GM23248 (cell line): ENCODE results near the gene NOXA1. TPM values are rescaled to one million over a fixed set of nuclear protein-coding genes. Genes with fewer than 3 reads are reported as not detected.

Source experiments
- DNase-seq: peaks from one replicate; pipeline ENCODE4 v3.0.0-alpha.2; 2015
- H2AFZ ChIP-seq: fragments of 200-600 bp; sonication (generic); 2 replicates; pipeline ENCODE4 v1.6.1; 2016; ENCODE audit warnings: antibody characterized with exemption
- H3F3A ChIP-seq: fragments of 200-600 bp; sonication (generic); 2 replicates; pipeline ENCODE4 v1.6.1; 2016; ENCODE audit warnings: mild to moderate bottlenecking, antibody characterized with exemption, mixed run types; ENCODE audit not compliant: insufficient read depth
- H3K27ac ChIP-seq: fragments of 200-600 bp; sonication (generic); 2 replicates; pipeline ENCODE4 v1.5.1; 2016; ENCODE audit warnings: mild to moderate bottlenecking
- H3K27me3 ChIP-seq: fragments of 200-600 bp; sonication (generic); replicated peaks from 2 replicates; pipeline ENCODE4 v1.6.1; 2016; ENCODE audit warnings: mild to moderate bottlenecking; ENCODE audit not compliant: insufficient read depth
- H3K36me3 ChIP-seq: fragments of 200-600 bp; sonication (generic); 2 replicates; pipeline ENCODE4 v1.6.1; 2016; ENCODE audit warnings: low read depth, mild to moderate bottlenecking
- H3K4me1 ChIP-seq: fragments of 200-600 bp; sonication (generic); 2 replicates; pipeline ENCODE4 v1.6.1; 2016; ENCODE audit warnings: mild to moderate bottlenecking; ENCODE audit not compliant: insufficient read depth
- H3K4me2 ChIP-seq: fragments of 200-600 bp; sonication (generic); one replicate; pipeline ENCODE4 v1.6.1; 2016; ENCODE audit warnings: mild to moderate bottlenecking; ENCODE audit not compliant: unreplicated experiment
- H3K4me3 ChIP-seq: fragments of 200-600 bp; sonication (generic); 2 replicates; pipeline ENCODE4 v1.5.1; 2016; ENCODE audit warnings: mild to moderate bottlenecking
- H3K79me2 ChIP-seq: fragments of 200-600 bp; sonication (generic); 2 replicates; pipeline ENCODE4 v1.6.1; 2016; ENCODE audit warnings: mild to moderate bottlenecking; ENCODE audit not compliant: insufficient read depth
- H3K9ac ChIP-seq: fragments of 200-600 bp; sonication (generic); 2 replicates; pipeline ENCODE4 v1.6.1; 2016; ENCODE audit warnings: mild to moderate bottlenecking
- H3K9me2 ChIP-seq: fragments of 200-600 bp; sonication (generic); 2 replicates; pipeline ENCODE4 v1.6.1; 2016; ENCODE audit warnings: mixed run types, mild to moderate bottlenecking, moderate library complexity; ENCODE audit not compliant: insufficient read depth
- H3K9me3 ChIP-seq: fragments of 200-600 bp; sonication (generic); one replicate; pipeline ENCODE4 v1.6.1; 2017; ENCODE audit warnings: low read depth
- H4K20me1 ChIP-seq: fragments of 200-600 bp; sonication (generic); 2 replicates; pipeline ENCODE4 v1.6.0; 2016; ENCODE audit not compliant: insufficient read depth
- EZH2 ChIP-seq: fragments of 200-600 bp; sonication (generic); IDR thresholded peaks from 2 replicates; pipeline ENCODE4 v1.6.1; 2018; ENCODE audit warnings: antibody characterized with exemption, mild to moderate bottlenecking; ENCODE audit not compliant: insufficient read depth, poor library complexity, severe bottlenecking
- EZH2phosphoT487 ChIP-seq: fragments of 200-600 bp; sonication (generic); IDR thresholded peaks from 2 replicates; pipeline ENCODE4 v1.6.1; 2018; ENCODE audit warnings: antibody characterized with exemption, moderate library complexity, mild to moderate bottlenecking, low read depth; ENCODE audit not compliant: insufficient read depth
- WGBS, 2 experiments: methylation state at CpG; one replicate each; pipeline ENCODE4 v1.1.6; 2015 to 2017; ENCODE audit warnings: low lambda C conversion rate in 2 of 2, low coverage in 1 of 2; ENCODE audit errors: missing lambda C conversion rate in 2 of 2; 5-methylcytosine and 5-hydroxymethylcytosine counted together
- in situ Hi-C: fragments of 300-500 bp; cut with MboI; formaldehyde crosslinking; loops from 2 replicates; pipeline ENCODE4 v1.15.0; 2020
- microRNA-seq: library from miRNA; unstranded; fragments of <30 nt; microRNA quantifications from one replicate; pipeline ENCODE4, GENCODE V29; 2016; ENCODE audit warnings: borderline number of aligned reads
- polyA plus RNA-seq: library from polyadenylated mRNA; unstranded; fragments of >200 nt; fragmentation: Nextera tagmentation; extraction: Ambion mirVana; gene quantifications from 2 replicates; pipeline ENCODE4 v1.2.1, GENCODE V29; 2016
- total RNA-seq: library from RNA; depleted of rRNA; stranded (reverse); fragments of >200 nt; shearing (Covaris generic); gene quantifications from 2 replicates; pipeline ENCODE4 v1.2.3, GENCODE V29; 2014; rRNA removed

NOXA1 gene
- total and polyA plus RNA-seq, 2 experiments from 2014 or later = 0.32 to 0.39 TPM

DNA sequence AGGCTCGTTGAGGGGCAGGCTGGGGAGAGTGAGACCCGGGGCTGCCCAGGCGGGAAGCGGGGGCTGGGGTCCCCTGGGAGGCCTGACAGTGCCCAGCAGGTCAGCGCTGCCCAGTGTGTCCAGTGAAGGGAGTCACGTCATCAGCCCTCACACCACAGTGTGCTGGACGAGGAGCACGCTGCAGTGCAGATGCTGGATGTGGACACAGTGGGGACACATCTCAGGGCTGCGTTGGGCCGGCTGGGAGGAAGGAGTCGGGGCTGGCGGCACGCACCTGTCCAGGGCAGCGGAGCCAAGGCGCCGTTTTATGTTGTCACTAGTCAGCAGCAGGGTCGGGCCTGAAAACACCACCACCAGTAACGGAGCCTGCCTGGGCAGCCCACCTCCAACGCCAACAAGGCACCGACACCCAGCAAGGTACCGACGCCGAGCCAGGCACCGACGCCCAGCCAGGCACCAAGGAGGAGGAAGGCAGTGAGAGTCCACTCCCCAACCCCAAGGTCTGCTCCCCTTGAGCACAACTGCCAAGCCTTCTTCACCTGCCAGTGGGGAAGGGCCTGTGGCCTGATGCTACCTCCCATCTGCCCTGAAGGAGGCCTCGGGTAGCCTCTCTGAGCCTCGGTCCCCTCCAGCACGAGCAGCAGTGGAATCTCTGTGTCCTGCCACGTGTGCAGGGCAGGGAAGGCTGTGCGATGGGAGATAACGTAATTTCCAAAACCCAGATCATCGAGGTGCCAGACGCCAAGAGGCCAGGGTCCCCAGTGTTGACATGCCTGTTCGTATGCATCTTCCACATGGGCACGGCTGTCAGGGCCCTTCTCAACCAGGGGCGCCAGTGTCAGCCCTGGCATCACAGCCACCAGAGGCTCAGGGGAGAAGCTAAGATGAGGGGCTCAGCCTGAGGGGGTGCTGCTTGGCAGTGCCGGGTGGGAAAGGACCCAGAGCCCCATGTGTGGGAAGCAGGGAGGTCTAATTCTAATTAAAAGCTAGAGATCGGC, 57.8 kb downstream of the NOXA1 start:
- Histone ChIP-seq H3K36me3 (no peaks in the 10 kb centered on the region), H2AFZ (no peak overlapping the region), H3K9me2 (no peaks in the 10 kb centered on the region), H4K20me1 (no peaks in the 10 kb centered on the region), H3F3A (no peaks in the 10 kb centered on the region), H3K79me2 (no peaks in the 10 kb centered on the region), H3K4me2 (no peak overlapping the region), H3K4me3 (no peak overlapping the region), H3K27ac (no peak overlapping the region), H3K9ac (no peak overlapping the region), H3K9me3 (no peaks in the 10 kb centered on the region), H3K27me3 (no peaks in the 10 kb centered on the region), H3K4me1 (no peaks in the 10 kb centered on the region)
- in situ Hi-C loops = no loop called here
- 83 to 86% methylated on average over 38 of the region's 38 CpGs for WGBS, 2 experiments
- no peak for DNase-seq
- no peak for TF ChIP-seq EZH2
- TF ChIP-seq EZH2phosphoT487 = no peak

DNA sequence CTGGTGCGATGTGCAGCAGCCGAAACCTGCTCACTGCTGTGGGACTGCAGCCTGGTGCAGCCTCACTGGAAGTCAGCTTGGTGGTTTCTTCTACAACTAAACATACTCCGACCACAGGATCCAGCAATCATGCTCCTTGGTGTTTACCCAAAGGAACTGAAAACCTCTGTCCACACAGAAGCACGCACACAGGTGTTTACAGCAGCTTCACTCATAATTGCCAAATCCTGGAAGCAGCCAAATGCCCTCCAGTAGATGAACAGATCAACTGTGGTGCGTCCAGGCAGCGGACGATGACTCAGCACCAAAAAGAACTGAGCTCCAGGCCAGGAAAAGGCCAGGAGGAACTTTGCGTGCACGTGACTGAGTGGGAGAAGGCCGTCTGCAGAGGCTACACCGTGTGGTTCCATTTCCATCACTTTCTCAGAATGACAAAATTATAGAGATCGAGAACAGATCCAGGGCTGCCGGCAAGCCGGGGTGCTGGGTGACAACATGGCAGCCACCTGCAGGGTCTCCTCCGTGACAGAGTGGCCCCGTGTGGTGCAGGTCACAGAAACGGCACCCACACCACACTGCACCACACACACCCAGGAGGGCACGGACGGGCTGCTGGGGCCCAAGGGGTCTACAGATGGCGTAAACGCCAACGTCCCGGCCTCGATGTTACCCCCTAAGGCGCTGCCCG, 59.0 kb downstream of the NOXA1 start:
- in situ Hi-C loops = no loop called here
- TF ChIP-seq EZH2phosphoT487 (no peak), EZH2 (no peak)
- Histone ChIP-seq H3K27me3 (no peaks in the 10 kb centered on the region), H2AFZ (no peak overlapping the region), H3K9me2 (no peaks in the 10 kb centered on the region), H3K9me3 (no peaks in the 10 kb centered on the region), H3K9ac (no peak overlapping the region), H3K27ac (no peak overlapping the region), H3K4me1 (no peaks in the 10 kb centered on the region), H3K4me2 (no peak overlapping the region), H3K36me3 (no peaks in the 10 kb centered on the region), H3K79me2 (no peaks in the 10 kb centered on the region), H4K20me1 (no peaks in the 10 kb centered on the region), H3K4me3 (no peak overlapping the region), H3F3A (no peaks in the 10 kb centered on the region)
- WGBS, 2 experiments = 77 to 80% methylated on average over 26 of the region's 26 CpGs
- peak; percentile 74 for DNase-seq

Small RNA genes lying within 50 kb of the gene (microRNA-seq; reads per million reads assigned to microRNA genes)
- gene MIR7114 = 2.0 reads per million

Other genes starting within 250 kb of the NOXA1 start
- 24.0 and 28.8 TPM in 2 replicates for gene ANAPC2, start 234.8 kb upstream of the NOXA1 start, total RNA-seq
- 12.0 and 13.6 TPM in 2 replicates for gene ANAPC2, start 234.8 kb upstream of the NOXA1 start, polyA plus RNA-seq
- gene SSNA1, start 234.7 kb upstream of the NOXA1 start, total RNA-seq = 73.1 and 105 TPM in 2 replicates
- 93.1 and 100 TPM in 2 replicates for gene SSNA1, start 234.7 kb upstream of the NOXA1 start, polyA plus RNA-seq
- 7.8 and 14.3 TPM in 2 replicates for gene TPRN, start 222.7 kb upstream of the NOXA1 start, total RNA-seq
- 1.7 and 2.2 TPM in 2 replicates for gene TPRN, start 222.7 kb upstream of the NOXA1 start, polyA plus RNA-seq
- gene TMEM203, start 217.7 kb upstream of the NOXA1 start, total RNA-seq = 44.3 and 52.9 TPM in 2 replicates
- gene TMEM203, start 217.7 kb upstream of the NOXA1 start, polyA plus RNA-seq = 46.9 and 48.6 TPM in 2 replicates
- gene NDOR1, start 217.7 kb upstream of the NOXA1 start, total RNA-seq = 12.1 and 12.4 TPM in 2 replicates
- 7.7 and 8.5 TPM in 2 replicates for gene NDOR1, start 217.7 kb upstream of the NOXA1 start, polyA plus RNA-seq
- gene RNF208, start 201.2 kb upstream of the NOXA1 start, total RNA-seq = 0.65 TPM in 1 of 2 replicates, not detected in the other
- gene RNF208, start 201.2 kb upstream of the NOXA1 start, polyA plus RNA-seq = 0.29 and 0.34 TPM in 2 replicates
- gene CYSRT1, start 198.2 kb upstream of the NOXA1 start, total RNA-seq = 0.43 TPM in 1 of 2 replicates, not detected in the other
- 0.24 and 0.75 TPM in 2 replicates for gene CYSRT1, start 198.2 kb upstream of the NOXA1 start, polyA plus RNA-seq
- gene RNF224, start 195.9 kb upstream of the NOXA1 start, total RNA-seq = not detected in 2 replicates
- gene RNF224, start 195.9 kb upstream of the NOXA1 start, polyA plus RNA-seq = not detected in 2 replicates
- gene SLC34A3, start 192.5 kb upstream of the NOXA1 start, total RNA-seq = not detected in 2 replicates
- not detected in 2 replicates for gene SLC34A3, start 192.5 kb upstream of the NOXA1 start, polyA plus RNA-seq
- gene TUBB4B, start 182.1 kb upstream of the NOXA1 start, total RNA-seq = 148 and 159 TPM in 2 replicates
- gene TUBB4B, start 182.1 kb upstream of the NOXA1 start, polyA plus RNA-seq = 373 and 391 TPM in 2 replicates
- gene STPG3, start 172.1 kb upstream of the NOXA1 start, total RNA-seq = not detected in 2 replicates
- not detected in 2 replicates for gene STPG3, start 172.1 kb upstream of the NOXA1 start, polyA plus RNA-seq
- gene NELFB, start 168.1 kb upstream of the NOXA1 start, total RNA-seq = 65.0 and 69.6 TPM in 2 replicates
- gene NELFB, start 168.1 kb upstream of the NOXA1 start, polyA plus RNA-seq = 34.4 and 38.5 TPM in 2 replicates
- gene TOR4A, start 145.7 kb upstream of the NOXA1 start, total RNA-seq = 25.8 and 29.6 TPM in 2 replicates
- 4.1 and 5.0 TPM in 2 replicates for gene TOR4A, start 145.7 kb upstream of the NOXA1 start, polyA plus RNA-seq
- gene NRARP, start 121.1 kb upstream of the NOXA1 start, total RNA-seq = 0.32 TPM in 1 of 2 replicates, not detected in the other
- not detected in 2 replicates for gene NRARP, start 121.1 kb upstream of the NOXA1 start, polyA plus RNA-seq
- gene EXD3, start 231 bp upstream of the NOXA1 start, total RNA-seq = 11.6 and 17.1 TPM in 2 replicates
- 8.7 and 10.1 TPM in 2 replicates for gene EXD3, start 231 bp upstream of the NOXA1 start, polyA plus RNA-seq
- gene ENTPD8, start 18.0 kb downstream of the NOXA1 start, total RNA-seq = not detected in 2 replicates
- not detected in 2 replicates for gene ENTPD8, start 18.0 kb downstream of the NOXA1 start, polyA plus RNA-seq
- 28.8 and 29.1 TPM in 2 replicates for gene NSMF, start 35.9 kb downstream of the NOXA1 start, total RNA-seq
- 13.5 and 13.7 TPM in 2 replicates for gene NSMF, start 35.9 kb downstream of the NOXA1 start, polyA plus RNA-seq
- 0.54 and 0.89 TPM in 2 replicates for gene PNPLA7, start 127.0 kb downstream of the NOXA1 start, total RNA-seq
- gene PNPLA7, start 127.0 kb downstream of the NOXA1 start, polyA plus RNA-seq = 0.44 and 0.59 TPM in 2 replicates
- 28.7 and 42.9 TPM in 2 replicates for gene MRPL41, start 128.5 kb downstream of the NOXA1 start, total RNA-seq
- gene MRPL41, start 128.5 kb downstream of the NOXA1 start, polyA plus RNA-seq = 97.6 and 99.8 TPM in 2 replicates
- gene DPH7, start 155.5 kb downstream of the NOXA1 start, total RNA-seq = 27.0 and 32.6 TPM in 2 replicates
- 24.1 and 26.7 TPM in 2 replicates for gene DPH7, start 155.5 kb downstream of the NOXA1 start, polyA plus RNA-seq
- gene ZMYND19, start 167.1 kb downstream of the NOXA1 start, total RNA-seq = 29.6 and 35.0 TPM in 2 replicates
- gene ZMYND19, start 167.1 kb downstream of the NOXA1 start, polyA plus RNA-seq = 6.1 and 11.6 TPM in 2 replicates
- 26.9 and 37.1 TPM in 2 replicates for gene ARRDC1, start 182.3 kb downstream of the NOXA1 start, total RNA-seq
- gene ARRDC1, start 182.3 kb downstream of the NOXA1 start, polyA plus RNA-seq = 21.0 and 22.0 TPM in 2 replicates
- gene EHMT1, start 195.6 kb downstream of the NOXA1 start, total RNA-seq = 26.8 and 43.6 TPM in 2 replicates
- gene EHMT1, start 195.6 kb downstream of the NOXA1 start, polyA plus RNA-seq = 31.0 and 33.7 TPM in 2 replicates